K562 (cell line): ENCODE results near the gene SCART1. TPM values are rescaled to one million over a fixed set of nuclear protein-coding genes. Genes with fewer than 3 reads are reported as not detected.

Experiments used
- ATAC-seq: fragments of 200-7000 bp; cut with Tn5 transposase; 3 replicates; pipeline ENCODE4 v1.9.1; 2020; ENCODE audit warnings: moderate library complexity
- BruUV-seq: library from RNA; stranded (reverse); fragments of 400-500 nt; replicated peaks from 2 replicates; lab custom pipeline; 2021; lab: Mats Ljungman, UMichigan
- CTCF ChIA-PET: fragments of 300-600 bp; formaldehyde crosslinking; extraction: SDS; loops from one replicate; lab custom pipeline; 2021; ENCODE audit warnings: low intra/inter-chr PET ratio; lab: Yijun Ruan, JAX
- POLR2A ChIA-PET: fragments of 300-600, 350-650 bp; sonication (Branson Sonifier 250); formaldehyde crosslinking; extraction: SDS; loops from one replicate; lab custom pipeline; 2021; ENCODE audit warnings: antibody characterized with exemption, inconsistent platforms; lab: Yijun Ruan, JAX
- DNase-seq, 4 experiments: peaks; one replicate each; pipeline versions ENCODE4 v3.0.0 to v3.0.0-alpha.2; 2011 to 2018; ENCODE audit warnings: low spot score in 3 of 4, mixed read lengths in 3 of 4; ENCODE audit errors: extremely low read depth in 1 of 4
- FAIRE-seq: peaks from 2 replicates; lab custom pipeline; 2011; peaks lifted over from hg19 to GRCh38; lab: Jason Lieb, UNC
- H2AFZ ChIP-seq: 2 replicates; pipeline ENCODE4 v1.6.0; 2011; ENCODE audit warnings: low read depth, low read length, control low read depth, inconsistent platforms
- H3K27ac ChIP-seq: fragments of 200-600 bp; 3 replicates; pipeline ENCODE4 v1.8.0; 2011; ENCODE audit warnings: low read depth, mild to moderate bottlenecking, control low read depth, inconsistent platforms, low read length, moderate library complexity, mixed read lengths; ENCODE audit errors: extremely low read depth
- H3K27me3 ChIP-seq, 2 experiments: fragments of 300-600 bp in 1 of 2; 2 replicates in 1 of 2; 3 replicates in 1 of 2; pipeline versions ENCODE4 v1.6.0 to v1.8.0; 2011; ENCODE audit warnings: inconsistent platforms in 2 of 2, low read length in 2 of 2, mild to moderate bottlenecking in 1 of 2, mixed read lengths in 1 of 2, moderate library complexity in 1 of 2; ENCODE audit not compliant: control insufficient read depth in 2 of 2, insufficient read depth in 2 of 2
- H3K36me3 ChIP-seq: fragments of 300-600 bp; 3 replicates; pipeline ENCODE4 v1.8.0; 2011; ENCODE audit warnings: mild to moderate bottlenecking, low read length, inconsistent platforms; ENCODE audit not compliant: control insufficient read depth, insufficient read depth
- H3K4me1 ChIP-seq, 2 experiments: fragments of 200-600 bp in 1 of 2; replicated peaks in 1 of 2; 2 replicates in 1 of 2; 3 replicates in 1 of 2; pipeline versions ENCODE4 v1.5.1 to v1.8.0; 2011; ENCODE audit warnings: inconsistent platforms in 2 of 2, low read length in 2 of 2, mild to moderate bottlenecking in 1 of 2, mixed read lengths in 1 of 2, moderate library complexity in 1 of 2; ENCODE audit not compliant: control insufficient read depth in 2 of 2, insufficient read depth in 2 of 2
- H3K4me2 ChIP-seq: 2 replicates; pipeline ENCODE4 v1.6.1; 2011; ENCODE audit warnings: low read length, control low read depth, inconsistent platforms, mixed read lengths; ENCODE audit not compliant: insufficient read depth
- H3K4me3 ChIP-seq: fragments of 200-600 bp; sonication (generic), shearing (Covaris generic); 2 replicates; pipeline ENCODE4 v1.5.1; 2016; ENCODE audit warnings: control low read depth, inconsistent platforms
- H3K79me2 ChIP-seq: fragments of 200-600 bp; 3 replicates; pipeline ENCODE4 v1.8.0; 2011; ENCODE audit warnings: low read length, inconsistent platforms; ENCODE audit not compliant: control insufficient read depth, insufficient read depth
- H3K9ac ChIP-seq, 2 experiments: 2 replicates each; pipeline versions ENCODE4 v1.6.0 to v1.6.1; 2011; ENCODE audit warnings: low read depth in 2 of 2, low read length in 2 of 2, control low read depth in 1 of 2, inconsistent platforms in 1 of 2, mild to moderate bottlenecking in 1 of 2, mixed read lengths in 1 of 2; ENCODE audit not compliant: insufficient read depth in 1 of 2
- H3K9me1 ChIP-seq: one replicate; pipeline ENCODE4 v1.6.0; 2011; ENCODE audit warnings: inconsistent platforms, mild to moderate bottlenecking, low read length, moderate library complexity; ENCODE audit not compliant: control insufficient read depth, insufficient read depth
- H3K9me3 ChIP-seq: replicated peaks from 2 replicates; pipeline ENCODE4 v1.5.1; 2011; ENCODE audit warnings: low read depth, low read length, inconsistent platforms; ENCODE audit not compliant: control insufficient read depth, insufficient read depth
- H4K20me1 ChIP-seq: replicated peaks from 2 replicates; pipeline ENCODE4 v1.6.1; 2011; ENCODE audit warnings: low read length, inconsistent platforms, mixed read lengths; ENCODE audit not compliant: control insufficient read depth, insufficient read depth
- ELK3 ChIP-seq: fragments of 450-650 bp; formaldehyde crosslinking; IDR thresholded peaks from 2 replicates; pipeline ENCODE4 v1.4.0; 2020; ENCODE audit warnings: mild to moderate bottlenecking
- FOXP1 ChIP-seq: sonication (generic); formaldehyde crosslinking; IDR thresholded peaks from 2 replicates; pipeline ENCODE4 v1.8.0; 2022; ENCODE audit warnings: mild to moderate bottlenecking, missing genetic modification reagents
- MCM2 ChIP-seq: fragments of 450-650 bp; IDR thresholded peaks from 2 replicates; pipeline ENCODE4 v1.6.1; 2017; ENCODE audit warnings: low read depth, mild to moderate bottlenecking
- NFIC ChIP-seq: fragments of 450-650 bp; IDR thresholded peaks from 2 replicates; pipeline ENCODE4 v1.6.1; 2017; ENCODE audit warnings: mild to moderate bottlenecking, inconsistent platforms
- NR2C1 ChIP-seq, 2 experiments: fragments of 450-650 bp; IDR thresholded peaks; 2 replicates each; pipeline ENCODE4 v1.6.1; 2017; ENCODE audit warnings: mild to moderate bottlenecking in 2 of 2, antibody characterized with exemption in 1 of 2, inconsistent platforms in 1 of 2, missing compliant biosample characterization in 1 of 2, missing genetic modification characterization in 1 of 2
- TFE3 ChIP-seq: fragments of 450-650 bp; formaldehyde crosslinking; IDR thresholded peaks from 2 replicates; pipeline ENCODE4 v1.4.0; 2020; ENCODE audit warnings: mild to moderate bottlenecking, mixed read lengths
- ZFP36 ChIP-seq: fragments of 150-350 bp; IDR thresholded peaks from 2 replicates; pipeline ENCODE4 v1.6.1; 2018; ENCODE audit warnings: low read length, low read depth; ENCODE audit not compliant: partially characterized antibody
- ZNF212 ChIP-seq: fragments of 450-650 bp; formaldehyde crosslinking; IDR thresholded peaks from 2 replicates; pipeline ENCODE4 v1.4.0; 2020; ENCODE audit warnings: mild to moderate bottlenecking
- WGBS: fragments of 100-300 bp; shearing (Covaris generic); methylation state at CpG from one replicate; pipeline ENCODE4 v1.1.6; 2016; ENCODE audit warnings: low coverage, mixed read lengths; ENCODE audit not compliant: insufficient coverage; ENCODE audit errors: missing lambda C conversion rate; 5-methylcytosine and 5-hydroxymethylcytosine counted together
- in situ Hi-C: fragments of 300-500 bp; cut with MboI; formaldehyde crosslinking; loops from 4 replicates; pipeline ENCODE4 v1.15.0; 2018; ENCODE audit warnings: inconsistent platforms, mixed read lengths
- intact Hi-C: fragments of 100-400 bp; cut with micrococcal nuclease; formaldehyde crosslinking; loops from 2 replicates; pipeline ENCODE4 v1.14.2; 2022
- polyA plus RNA-seq, 8 experiments: library from polyadenylated mRNA; depleted of rRNA in 4 of 8; stranded (reverse) in 5 of 8; unstranded in 3 of 8; fragments of >200 nt; fragmentation: Nextera tagmentation in 2 of 8; fragmentation: Illumina TruSeq in 1 of 8; extraction: Ambion mirVana in 2 of 8; extraction: Trizol in 1 of 8; gene quantifications; 2 replicates each; pipeline versions ENCODE4 v1.2.1 to v1.2.3, GENCODE V29; 2011 to 2014; ENCODE audit warnings: inconsistent platforms in 1 of 8, missing spikeins in 1 of 8
- total RNA-seq, 7 experiments: library from RNA; depleted of rRNA in 6 of 7; stranded (reverse); fragments of >200 nt in 6 of 7; fragmentation: Illumina TruSeq in 2 of 7; extraction: Trizol in 2 of 7; gene quantifications; 2 replicates each; pipeline versions ENCODE4 v1.2.1 to v1.2.3, GENCODE V29; 2011 to 2021; ENCODE audit warnings: low replicate concordance in 1 of 7
- TF ChIP-seq, protein P1 (sequence below): sonication (generic); formaldehyde crosslinking; IDR thresholded peaks from 2 replicates; pipeline ENCODE4 v1.8.0; 2022; ENCODE audit warnings: mild to moderate bottlenecking, missing genetic modification reagents

The SCART1 gene
- total and polyA plus RNA-seq, 9 of the 15 experiments (the other 6 are each of a cell fraction or from before 2014, with no cell fraction given): 0.18 to 6.5 (median 4.5) TPM

GRCh38 chr10:133445751-133446708 is 7.7 kb upstream of the SCART1 start (continued):
- TF ChIP-seq, protein P1, sequence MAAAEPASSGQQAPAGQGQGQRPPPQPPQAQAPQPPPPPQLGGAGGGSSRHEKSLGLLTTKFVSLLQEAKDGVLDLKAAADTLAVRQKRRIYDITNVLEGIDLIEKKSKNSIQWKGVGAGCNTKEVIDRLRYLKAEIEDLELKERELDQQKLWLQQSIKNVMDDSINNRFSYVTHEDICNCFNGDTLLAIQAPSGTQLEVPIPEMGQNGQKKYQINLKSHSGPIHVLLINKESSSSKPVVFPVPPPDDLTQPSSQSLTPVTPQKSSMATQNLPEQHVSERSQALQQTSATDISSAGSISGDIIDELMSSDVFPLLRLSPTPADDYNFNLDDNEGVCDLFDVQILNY (CRISPR knock-in tag): no peak
- TF ChIP-seq TFE3 (CRISPR knock-in tag) (no peak), NR2C1 (IDR thresholded peaks at IDR 0.05) (no peak), NR2C1 (tag; IDR thresholded peaks at IDR 0.05) (no peak), NFIC (no peak)
- TF ChIP-seq, all 486 proteins: peak for 0

GRCh38 chr10:133446979-133447378 is 6.8 kb upstream of the SCART1 start:
- in situ Hi-C loops (no loop called here), intact Hi-C loops (no loop called here)
- H3K27ac ChIP-seq: no peak overlapping the region
- no peak for DNase-seq
- POLR2A ChIA-PET: no interaction called here
- WGBS: 23% methylated on average over 11 of the region's 11 CpGs
- no peaks in the 10 kb centered on the region for H4K20me1 ChIP-seq
- H3K4me2 ChIP-seq: no peak overlapping the region
- ATAC-seq: no peak
- no peak overlapping the region for H3K4me3 ChIP-seq
- H3K9me1 ChIP-seq: no peaks in the 10 kb centered on the region
- no peaks in the 10 kb centered on the region for H3K79me2 ChIP-seq
- no peaks in the 10 kb centered on the region for H3K36me3 ChIP-seq
- no TSS peak for BruUV-seq
- FAIRE-seq: no peak
- H2AFZ ChIP-seq: no peak overlapping the region
- CTCF ChIA-PET: no interaction called here
- no peak overlapping the region for H3K9ac ChIP-seq
- peaks cover 4% of the 10 kb centered on the region; the same call in 1 of the 2 replicates for H3K9me3 ChIP-seq
- H3K4me1 ChIP-seq: peaks cover 0 to 9% of the 10 kb centered on the region in 2 experiments; a peak in 1 of 5 replicates
- no peaks in the 10 kb centered on the region for H3K27me3 ChIP-seq
- TF ChIP-seq ELK3 (no peak), ZNF212 (no peak), FOXP1 (CRISPR knock-in tag) (no peak), MCM2 (no peak), ZFP36 (no peak)
- TF ChIP-seq, protein P1 (CRISPR knock-in tag): no peak
